HG02938 (cell line): ENCODE data around the gene TMA7B.

ENCODE experiments used
- ATAC-seq: cut with Tn5 transposase; IDR thresholded peaks from one replicate; pipeline ENCODE4 v1.9.1; 2021; ENCODE audit warnings: mild to moderate bottlenecking, moderate library complexity; ENCODE audit not compliant: unreplicated experiment

The TMA7B gene

DNA sequence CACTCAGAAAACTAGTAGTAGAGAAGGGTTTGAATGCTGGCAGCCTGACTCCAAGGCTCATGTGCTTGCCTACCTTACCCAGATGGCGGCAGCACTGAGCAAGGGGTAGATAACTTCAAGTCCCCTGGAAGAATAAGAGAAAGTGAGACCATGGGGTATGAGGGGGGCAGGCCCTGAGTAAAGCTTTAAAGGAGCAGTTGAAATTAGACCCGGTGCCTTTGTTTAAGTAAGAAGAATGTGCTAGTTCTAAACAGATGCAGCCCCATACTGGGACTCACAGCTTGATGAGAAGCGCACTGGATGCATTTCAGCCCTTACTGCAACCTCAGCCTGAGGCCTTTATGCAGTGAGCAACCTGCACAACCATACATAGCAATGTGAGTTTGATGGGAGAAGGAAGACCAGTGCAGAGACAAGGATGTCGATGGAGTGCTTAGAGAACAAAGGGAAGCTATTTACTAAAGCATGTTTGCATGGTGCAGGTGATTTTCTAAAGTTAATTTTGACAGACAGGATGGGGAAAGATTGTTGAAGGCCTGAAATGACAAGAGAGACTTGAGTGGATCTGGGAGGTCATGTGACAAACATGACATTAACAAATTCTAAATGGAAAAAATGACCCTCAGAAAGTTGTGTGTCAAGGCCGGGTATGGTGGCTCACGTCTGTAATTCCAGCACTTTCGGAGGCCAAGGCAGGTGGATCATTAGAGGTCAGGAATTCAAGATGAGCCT is 27.1 kb upstream of the TMA7B start:
- ATAC-seq, result no peak

DNA sequence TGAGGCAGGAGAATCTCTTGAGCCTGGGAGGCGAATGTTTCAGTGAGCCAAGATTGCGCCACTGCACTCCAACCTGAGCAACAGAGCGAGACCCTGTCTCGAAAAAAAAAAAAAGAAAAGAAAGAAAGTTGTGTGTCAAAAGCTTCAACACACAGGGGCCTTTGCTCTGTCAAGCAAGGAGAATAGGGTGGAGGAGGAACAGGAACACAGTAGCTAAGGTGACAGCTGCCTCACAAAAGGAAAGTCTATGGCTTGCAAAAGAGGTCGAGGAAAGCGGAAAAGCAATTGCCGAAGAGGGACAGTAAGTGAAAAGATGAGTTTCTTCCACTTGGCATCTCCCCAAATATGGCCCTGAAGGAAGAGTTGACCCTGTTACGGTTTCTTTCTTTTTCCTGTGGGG is 26.5 kb upstream of the TMA7B start:
- no peak for ATAC-seq

DNA sequence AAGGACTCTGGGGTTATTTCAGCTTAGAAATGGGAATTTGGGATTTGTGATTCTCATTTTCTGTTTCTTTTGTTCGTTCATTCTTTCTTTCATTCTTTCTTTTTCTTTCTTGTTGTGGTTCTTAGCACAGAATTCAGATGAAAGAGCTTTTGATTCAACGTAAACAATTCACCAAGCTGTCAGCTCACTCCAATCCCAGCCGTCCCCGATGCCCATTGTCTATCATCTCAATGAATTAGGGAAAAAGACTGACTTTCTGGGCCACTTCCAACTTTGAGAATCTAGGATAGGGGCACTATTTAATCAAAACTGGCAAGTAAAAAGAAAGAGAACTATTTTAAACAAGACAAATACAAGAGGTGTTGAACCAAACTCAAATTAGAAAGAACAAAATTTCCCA is 25.1 kb upstream of the TMA7B start:
- ATAC-seq, result no peak

DNA sequence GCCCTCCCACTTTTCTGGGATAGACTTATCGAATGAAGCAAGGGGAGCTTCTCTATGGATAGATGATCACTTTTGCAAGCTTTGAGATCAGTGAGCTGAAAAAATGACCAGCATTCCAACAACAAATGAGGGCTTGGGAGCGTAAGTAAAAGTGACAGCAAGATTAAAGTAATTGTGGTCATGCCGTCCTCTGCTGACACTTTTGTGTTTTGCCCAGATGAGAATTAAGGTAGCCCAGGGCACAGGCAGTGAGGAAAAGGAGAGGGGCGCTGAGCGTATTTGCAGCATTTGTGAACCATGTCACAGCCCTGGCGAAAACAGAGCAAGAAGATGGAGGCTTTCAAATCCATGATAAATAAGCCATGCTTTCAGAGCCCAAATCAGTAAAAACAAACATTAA is 24.6 kb upstream of the TMA7B start:
- ATAC-seq, result no peak

DNA sequence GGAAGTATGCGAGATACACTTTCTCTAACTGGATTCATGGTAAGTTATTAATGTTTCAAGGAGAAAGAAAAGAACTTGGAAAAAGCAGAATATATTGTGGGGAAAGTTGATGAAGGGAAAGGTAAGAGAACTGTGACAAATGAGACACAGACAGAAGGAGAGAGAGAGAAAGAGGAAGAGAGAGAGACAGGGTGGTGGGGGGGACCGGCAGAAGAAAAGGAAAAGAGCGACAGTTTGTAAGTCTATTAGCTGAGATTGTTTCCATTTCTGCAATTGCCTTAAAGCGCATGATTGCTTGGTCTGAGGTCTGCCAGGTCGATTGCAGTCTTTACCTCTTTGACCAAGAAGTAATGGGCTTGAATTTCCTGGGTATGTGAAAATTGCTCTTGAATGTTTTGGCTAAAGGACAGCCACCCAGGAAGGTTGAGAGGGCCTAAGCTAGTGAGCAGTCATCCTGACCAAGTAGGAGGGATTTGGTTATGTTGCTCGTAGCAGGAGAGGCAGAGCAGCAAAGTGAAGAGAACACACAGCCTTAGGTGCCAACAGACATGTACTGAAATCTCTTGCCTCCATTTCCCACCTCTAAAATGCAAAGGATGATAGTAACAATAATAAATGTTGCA is 23.6 kb upstream of the TMA7B start:
- ATAC-seq, result no peak

DNA sequence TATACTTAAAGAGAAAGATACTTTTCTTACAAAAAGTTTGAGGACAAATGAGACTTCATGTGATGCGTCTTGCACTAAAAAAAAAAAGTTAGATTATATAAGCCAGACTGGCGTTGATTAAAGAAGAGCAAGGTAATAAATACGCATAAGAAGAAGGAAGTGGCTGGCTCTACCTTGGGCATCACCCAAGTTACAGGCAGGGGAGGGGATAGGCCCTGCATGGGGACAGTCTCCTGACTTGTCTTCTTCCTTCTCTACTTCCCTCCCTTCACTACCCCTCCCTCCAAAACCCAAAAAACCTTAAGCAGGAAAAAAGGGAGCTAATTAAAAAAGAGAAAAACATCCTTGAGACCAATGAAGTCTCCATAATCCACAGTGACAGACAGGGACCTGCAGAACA is 22.3 kb upstream of the TMA7B start:
- ATAC-seq, result no peak

DNA sequence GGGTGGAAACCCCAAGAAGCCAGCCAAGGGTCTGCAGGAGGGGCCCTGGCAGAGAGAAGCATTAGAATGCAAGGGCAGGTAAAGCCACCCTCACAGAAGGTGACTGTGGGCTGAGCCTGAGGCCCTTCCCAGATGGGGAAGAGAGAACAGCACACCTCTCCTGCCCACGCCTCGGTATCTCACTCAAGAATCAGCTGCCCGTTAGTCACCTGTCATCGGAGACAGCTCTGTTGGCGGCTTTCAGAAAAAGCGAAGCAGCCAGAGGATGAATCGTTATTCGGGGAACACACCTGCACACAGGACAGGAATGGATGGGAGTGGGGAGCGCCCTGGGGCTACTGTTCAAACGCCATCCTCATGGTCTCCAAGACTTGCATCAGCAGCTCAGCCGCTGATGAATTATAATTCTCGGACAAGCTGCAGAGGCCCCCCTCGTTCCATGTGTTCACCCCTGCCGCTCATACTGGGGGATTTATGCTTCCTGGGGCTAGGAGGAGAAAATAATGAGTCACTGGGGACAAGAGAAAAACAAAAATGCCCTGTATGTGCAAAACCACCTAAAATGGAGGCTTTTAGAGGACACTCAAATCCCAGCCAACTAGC is 21.6 kb upstream of the TMA7B start:
- ATAC-seq, result no peak

DNA sequence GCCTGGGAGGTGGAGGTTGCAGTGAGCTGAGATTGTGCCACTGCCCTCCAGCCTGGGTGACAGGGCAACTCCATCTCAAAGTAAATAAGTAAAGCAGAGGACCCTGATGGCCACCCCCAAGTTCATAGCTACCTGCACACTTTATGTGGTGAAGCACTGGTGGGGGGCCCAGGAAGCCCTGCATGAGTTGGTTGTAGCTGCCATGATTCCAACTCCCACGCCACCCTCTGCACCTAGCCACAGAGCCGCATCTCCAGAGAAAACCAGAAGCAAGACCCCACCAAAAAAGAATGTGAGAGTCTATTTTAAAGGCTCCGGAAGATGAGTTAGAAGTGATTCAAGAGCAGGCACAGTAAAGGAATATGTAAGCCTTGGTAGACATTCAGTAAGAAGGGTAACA is 20.4 kb upstream of the TMA7B start:
- ATAC-seq, result no peak

DNA sequence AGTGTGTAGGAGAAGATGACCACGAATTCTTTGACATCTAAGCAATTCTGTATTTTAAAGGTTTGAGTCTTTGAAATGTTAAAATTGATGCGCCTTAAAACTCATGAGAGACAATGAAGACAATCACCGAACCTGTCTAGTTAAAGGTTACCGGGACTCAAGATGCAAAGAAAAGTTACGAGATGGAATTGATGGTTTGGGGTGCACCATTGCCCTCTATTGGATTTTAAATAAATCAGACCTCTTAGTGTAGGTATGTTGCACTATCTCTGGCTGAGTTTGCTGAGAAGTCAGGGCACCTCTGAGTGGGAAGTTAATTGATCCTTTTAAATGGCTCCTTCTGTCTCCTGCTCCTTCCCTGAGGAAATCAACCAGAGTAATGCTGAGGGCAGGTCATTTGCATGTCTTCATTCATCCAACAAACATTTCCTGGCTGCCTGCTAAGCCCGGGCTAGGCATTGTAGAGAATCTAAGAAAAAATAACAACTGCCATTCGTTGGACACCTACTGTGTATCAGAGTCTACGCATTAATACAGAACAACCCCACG is 19.4 kb upstream of the TMA7B start:
- ATAC-seq, result no peak

DNA sequence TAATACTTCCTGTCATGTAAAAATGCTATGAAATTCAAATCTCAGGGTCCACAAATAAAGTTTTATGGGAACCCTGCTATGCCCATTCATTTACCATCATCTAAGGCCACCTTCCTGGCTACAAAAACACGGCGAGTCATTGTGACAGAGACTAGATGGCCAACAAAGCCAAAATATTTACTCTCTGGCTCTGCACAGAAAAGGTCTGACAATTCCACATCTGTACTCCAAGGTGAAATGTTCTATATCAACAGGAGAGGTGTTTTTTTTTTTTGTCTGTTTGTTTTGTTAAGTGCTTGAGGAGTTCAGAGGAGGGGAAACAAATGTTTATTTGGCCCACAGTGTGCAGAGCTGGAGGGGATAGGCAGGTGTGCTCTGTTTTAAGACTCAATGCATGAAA is 18.6 kb upstream of the TMA7B start:
- no peak for ATAC-seq

DNA sequence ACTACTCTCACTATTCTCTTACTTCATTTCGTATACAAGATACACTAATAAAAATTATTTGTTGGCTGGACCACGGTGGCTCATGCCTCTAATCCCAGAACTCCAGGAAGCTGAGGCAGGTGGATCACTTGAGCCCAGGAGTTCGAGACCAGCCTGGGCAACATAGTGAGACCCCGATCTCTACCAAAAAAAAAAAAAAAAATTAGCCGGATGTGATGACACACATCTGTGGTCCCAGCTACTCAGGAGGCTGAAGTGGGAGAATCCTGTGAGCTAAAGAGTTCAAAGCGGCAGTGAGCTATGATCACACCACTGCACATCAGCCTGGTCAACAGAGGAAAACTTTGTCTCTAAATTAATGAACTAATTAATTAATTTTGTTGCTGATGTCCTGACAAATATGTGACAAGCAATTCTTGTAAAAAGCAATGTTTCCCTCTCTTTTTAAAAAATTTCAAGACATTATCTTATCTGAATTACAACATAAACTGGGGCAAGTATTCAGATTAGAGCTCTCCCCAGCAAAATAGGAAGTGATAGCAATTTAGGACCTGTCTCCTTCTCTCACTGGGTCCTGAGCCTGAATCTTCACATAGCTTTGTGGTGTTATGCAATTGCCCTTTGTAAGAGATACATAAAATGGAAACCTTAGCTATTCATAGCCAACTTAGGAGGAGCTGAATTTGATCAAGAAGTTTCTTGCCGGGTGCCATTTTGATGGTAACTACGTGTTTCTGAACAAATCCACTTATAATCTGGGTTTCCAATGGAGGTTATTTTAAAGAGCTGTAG is 17.6 kb upstream of the TMA7B start:
- no peak for ATAC-seq

DNA sequence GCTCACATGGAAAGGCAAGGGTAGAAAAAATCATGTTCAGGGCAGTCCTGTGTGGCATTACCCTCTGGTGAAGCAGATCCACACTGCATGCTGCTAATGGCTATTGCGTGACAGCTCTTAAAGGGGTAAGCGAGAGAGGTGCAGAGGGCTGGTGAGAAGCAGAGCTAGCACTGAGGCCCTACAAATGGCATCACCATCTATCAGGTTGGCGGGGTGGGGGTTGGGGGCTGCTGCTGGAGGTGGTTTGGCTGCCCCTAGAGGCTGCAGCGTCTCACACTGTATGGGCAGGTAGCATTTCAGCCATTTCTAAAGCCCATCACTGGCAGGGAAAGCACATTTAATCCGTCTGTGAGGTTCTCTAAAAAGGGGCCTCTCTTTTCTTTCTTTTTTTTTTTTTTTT is 16.9 kb upstream of the TMA7B start:
- ATAC-seq, result no peak

DNA sequence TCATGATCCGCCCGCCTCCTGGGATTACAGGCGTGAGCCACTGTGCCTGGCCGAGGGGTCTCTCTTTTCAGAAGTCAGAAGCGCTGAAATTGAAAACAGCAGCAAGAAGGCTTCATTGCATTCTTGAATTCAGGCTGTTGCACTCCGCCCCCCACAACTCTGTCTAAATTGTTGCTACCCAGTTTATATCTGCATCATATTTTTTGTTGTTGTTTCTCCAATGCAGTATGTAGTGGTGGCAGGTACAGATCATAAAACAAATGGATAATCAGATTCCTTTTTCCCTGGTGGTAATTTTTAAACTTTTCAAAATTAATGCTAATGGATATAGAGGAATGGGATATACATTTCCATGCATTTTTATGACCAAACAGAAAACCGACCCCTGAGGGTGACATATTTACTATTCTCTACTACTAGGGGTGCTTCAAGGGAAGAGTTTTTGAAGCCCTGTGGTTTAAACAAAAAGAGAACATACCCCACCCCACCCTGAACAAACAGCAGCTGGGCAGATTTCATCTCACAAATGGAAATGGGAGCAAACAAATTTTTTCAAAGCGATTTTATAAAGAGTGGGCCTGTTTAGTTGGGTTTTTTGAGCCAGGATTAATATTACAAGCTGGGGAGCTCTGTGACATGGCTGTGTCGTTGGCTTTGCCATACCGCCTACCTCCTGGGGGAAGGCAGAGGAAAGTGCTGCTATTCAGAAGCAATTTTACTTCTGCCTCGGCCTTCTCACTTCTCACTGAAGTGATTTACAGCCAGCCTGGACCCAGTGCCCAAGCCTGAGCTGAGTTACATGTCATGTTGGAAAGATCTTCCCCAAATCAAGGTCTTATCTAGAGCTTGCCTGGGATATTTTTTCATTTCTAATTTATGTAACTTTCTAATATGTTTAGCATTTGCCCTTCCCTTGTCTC is 16.0 kb upstream of the TMA7B start:
- ATAC-seq, result no peak

DNA sequence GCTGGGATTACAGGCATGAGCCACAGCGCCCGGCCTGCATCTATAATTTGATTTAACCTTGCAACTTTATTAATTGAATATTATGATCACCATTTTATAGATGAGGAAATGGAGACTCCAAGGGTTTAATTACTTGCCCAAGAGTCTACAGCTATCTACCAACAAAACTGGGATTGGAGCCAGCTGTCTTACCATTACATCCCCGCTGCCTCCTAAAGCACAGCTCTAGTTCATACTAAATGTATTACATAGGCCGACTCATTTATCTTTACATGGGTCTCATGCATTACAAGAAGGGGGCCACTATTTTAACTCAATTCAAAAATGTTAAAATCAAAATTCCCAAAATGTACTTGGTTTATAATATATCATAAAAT is 14.1 kb upstream of the TMA7B start:
- no peak for ATAC-seq

DNA sequence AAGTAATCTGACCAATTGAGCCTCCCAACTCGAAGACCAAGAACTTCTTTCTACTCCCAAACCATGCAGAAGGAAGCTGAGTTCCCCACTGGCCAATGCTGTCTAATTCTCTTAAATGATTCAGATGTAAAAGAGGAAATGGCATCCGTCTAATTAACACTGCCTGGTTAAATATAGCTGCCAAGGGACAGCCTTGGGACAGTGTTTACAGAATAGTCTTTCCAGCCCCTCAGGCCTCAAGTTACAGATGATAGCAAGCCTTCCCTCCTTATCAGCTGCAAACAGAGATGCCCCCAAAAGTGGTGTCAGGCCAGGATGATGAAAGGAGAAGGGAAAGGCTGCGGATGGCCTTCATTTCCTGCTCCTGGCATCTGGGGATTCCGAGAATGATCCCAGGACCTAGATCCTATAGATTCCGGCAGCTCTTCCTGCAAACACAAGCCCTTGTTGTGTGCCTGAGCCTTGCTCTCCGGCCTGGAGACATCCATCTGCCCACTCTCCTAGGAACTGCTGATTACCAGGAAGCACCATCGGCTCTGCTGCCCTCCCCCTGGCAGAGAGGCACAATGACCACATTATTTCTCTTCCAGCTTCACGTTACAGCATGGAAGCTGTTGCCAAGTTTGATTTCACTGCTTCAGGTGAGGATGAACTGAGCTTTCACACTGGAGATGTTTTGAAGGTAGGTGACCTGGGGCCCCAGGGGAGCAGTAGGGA is 13.5 kb upstream of the TMA7B start:
- no peak for ATAC-seq

DNA sequence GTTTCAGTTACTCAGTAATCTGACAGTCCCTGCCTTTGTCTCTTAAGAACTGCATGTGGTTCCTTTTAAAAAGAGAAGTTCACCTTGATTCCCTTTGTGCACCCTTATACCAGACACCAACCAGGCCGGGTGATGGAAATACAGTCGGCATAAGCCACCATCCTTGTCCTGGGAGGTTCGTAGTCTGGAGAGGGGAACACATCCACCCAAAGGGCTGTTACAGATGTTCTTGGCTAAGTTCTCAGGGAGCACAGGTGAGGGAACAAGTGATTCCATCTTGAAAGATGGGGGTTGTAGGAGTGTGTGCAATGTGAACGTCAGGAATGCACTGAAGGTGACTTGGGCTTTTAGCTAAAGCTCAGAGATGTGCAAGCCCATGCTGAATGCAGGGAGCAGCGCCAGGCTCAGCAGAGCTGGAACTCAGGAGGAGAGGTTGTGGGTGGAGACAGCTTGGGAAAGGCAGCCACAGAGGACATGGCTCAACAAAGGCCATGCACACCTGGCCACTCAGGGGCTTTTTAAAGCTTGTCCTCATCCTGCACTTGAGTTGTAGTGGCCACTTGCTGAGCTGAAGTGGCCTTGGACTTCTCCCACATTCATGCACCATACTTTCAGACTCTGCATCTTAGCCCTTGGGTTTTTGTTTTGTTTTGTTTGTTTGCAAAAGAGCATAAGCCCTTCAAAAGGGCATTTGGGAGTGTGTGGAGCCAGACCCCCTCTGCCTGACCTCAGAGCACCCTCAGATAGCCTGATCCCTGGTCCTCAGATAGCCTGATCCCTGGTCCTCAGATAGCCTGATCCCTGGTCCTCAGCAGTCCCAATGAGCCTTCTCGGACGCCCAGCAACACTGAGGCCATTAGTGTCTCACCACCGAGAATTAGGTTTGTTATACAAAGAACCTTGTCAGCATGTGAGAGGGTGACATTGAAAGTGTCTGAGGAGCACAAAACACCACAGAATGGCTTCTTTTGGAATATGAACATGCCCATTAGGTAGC is 12.7 kb upstream of the TMA7B start:
- no peak for ATAC-seq

DNA sequence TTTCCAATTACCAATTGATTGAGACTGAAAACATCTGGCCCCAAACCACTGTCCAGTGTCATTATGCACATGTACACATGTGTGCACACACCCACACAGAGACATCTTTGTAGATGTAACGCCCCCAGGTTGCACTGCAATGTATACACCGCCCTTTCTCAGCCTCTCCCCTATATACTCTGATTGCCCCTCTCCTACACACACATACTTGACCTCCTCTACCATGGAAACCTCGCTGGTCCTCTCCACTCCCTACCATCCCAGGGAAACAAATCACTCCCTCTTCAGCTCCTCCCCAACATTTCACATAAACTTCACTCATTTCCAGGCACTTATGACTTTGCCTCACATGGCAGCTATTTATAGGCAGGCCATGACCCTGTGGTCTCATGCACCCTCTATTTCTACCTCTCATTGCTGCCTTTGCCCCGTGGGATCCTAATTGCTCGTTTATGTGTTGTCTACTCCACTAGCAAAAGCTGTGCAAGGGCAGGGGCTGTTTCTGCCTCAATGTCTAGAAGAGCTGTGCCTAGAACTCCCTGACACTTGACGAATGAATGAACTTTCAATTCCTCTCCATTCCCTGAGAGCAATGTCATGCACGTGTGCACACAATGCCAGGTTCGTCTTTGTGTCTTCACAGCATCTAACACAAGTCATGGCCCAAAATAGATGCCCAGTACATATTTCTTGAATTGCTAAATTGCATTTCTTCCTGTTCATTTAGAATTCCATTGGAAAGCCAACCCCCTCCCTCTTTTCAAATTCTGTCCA is 10.0 kb upstream of the TMA7B start:
- no peak for ATAC-seq
